ENCODE data around the gene MT1B.

Gene MT1B

DNA sequence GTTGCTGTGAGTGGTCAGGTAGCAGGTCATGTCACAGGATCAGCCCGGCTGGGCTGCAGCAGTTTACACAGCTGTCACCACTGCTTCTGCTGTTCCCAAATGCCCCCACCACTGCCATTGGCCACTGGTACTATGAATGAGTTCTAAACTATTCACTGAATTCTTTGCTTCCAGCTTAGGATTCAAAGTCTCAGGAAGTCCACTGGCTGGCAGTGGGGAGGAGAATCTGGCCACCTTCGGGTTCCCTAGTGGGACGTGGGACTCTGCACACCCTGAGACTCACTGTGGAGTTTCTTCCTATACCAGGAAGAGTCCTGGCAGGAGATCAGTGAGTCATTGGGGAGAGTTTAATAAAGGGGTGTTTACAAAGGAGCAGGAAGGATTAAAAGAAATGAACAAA is 37.5 kb downstream of the MT1B start:
- DNase-seq, result no peak

DNA sequence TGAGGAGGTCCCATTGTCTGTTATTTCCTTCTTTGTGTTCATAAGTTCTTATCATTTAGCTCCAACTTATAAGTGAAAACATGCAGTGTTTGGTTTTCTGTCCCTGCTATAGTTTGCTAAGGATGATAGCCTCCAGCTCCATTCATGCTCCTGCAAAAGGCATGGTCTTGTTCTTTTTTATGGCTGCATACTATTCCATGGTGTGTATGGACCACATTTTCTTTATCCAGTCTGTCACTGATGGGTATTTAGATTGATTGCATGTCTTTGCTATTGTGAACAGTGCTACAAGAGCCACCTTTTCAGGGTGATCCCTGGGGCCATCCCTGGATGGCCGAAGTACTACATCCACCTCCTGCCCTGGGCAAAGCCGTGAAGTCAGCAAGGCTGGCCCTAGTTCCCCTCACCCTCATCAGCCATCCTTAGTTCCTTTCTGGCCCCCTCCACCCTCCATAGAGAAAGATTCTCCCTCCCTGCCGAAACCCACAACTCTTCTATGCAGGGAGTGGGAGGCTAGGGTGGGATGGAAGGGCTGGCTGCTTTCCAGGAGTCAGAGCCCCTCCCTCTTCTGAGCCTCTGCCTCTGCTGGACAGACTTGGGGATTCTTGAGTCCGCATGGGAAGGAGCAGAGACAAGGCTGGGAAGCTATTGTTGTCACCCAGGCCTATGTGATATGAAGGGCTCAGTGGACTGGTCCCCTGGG is 38.9 kb downstream of the MT1B start:
- no peak for DNase-seq

DNA sequence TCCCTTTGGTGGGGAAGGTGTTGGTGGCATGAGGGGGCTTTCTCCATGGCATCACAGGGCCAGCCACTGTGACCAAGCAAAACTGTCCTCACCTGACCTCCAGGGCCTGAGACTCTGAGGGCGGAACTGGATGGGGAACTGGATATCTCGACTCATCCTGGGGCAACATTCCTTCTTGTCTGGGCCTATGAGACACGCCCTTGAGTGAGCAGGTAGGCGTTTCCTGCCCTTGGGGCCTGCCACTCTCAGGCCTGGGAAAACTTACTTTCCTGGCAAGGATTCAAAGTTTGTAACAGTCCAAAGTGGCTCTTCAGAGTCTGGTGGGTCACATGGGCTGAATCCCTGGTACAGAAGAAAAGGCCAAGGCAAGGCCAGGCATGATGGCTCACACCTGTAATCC is 40.2 kb downstream of the MT1B start:
- DNase-seq, result no peak

DNA sequence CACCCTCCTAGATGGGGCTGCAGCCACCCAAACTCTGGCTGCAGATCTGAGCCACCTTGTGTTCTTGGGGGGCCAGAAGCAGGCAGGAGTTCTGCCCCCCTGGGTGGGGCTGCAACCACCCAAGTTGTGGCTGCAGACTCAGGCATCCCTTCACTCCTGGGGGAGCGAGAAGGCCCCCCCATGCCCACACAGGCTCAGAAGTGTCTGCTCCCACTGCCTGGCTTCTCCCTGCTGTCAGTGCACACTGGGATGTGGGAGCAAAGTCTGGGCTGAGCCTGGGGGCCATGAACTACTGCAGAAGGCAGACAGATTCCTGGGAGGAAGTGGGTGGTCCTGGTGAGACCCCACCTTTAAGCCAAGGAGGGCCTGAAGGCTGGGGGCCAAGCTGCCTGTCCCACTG is 43.6 kb downstream of the MT1B start:
- DNase-seq, result no peak

DNA sequence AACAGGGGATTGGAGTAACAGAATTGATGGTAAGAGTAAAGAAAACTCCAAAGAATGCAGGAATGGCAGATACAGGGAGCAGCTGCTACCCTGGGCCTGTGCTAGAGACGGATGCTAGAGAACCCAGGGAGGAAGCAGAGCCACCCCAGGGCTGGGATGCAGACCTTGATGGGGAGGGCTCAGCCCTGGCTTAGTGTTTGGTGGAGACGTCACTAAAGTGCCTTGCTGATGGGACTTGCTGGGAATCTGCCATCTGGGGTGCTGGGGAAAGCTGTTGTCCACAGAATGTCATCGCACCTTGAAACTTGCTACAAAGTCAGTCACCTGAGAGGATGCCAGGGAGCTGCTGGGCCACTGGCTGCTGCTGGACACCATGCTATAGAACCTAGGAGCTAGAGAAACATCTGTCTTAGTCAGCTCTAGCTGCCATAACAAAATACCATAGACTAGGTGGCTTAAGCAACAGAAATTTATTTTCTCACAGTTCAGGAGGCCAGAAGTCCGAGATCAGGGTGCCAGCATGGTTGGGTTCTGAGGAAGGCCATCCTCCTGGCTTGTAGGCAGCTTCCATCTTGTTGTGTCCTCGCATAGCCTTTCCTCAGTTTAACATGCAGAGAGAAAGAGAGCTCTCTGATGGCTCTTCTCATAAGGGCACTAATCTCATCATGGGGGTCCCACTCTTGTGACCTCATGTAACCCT is 45.9 kb downstream of the MT1B start:
- DNase-seq, result no peak

DNA sequence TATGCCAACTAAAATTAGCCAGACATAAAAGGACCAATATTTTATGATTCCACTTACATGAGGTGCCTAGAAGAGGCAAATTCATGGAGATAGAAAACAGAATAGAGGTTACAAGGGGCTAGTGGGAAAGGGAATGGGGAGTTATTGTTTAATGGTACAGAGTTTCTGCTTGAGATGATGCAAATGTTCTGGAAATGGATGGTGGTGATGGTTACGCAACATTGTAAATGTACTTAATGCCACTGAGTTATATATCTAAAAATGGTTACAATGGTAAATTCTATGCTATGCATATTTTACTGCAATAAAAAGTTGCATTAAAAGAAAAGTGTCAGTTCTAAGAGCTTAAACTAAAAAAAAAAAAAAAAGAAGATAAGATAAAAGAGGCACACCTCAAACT is 48.5 kb downstream of the MT1B start:
- DNase-seq, result no peak

DNA sequence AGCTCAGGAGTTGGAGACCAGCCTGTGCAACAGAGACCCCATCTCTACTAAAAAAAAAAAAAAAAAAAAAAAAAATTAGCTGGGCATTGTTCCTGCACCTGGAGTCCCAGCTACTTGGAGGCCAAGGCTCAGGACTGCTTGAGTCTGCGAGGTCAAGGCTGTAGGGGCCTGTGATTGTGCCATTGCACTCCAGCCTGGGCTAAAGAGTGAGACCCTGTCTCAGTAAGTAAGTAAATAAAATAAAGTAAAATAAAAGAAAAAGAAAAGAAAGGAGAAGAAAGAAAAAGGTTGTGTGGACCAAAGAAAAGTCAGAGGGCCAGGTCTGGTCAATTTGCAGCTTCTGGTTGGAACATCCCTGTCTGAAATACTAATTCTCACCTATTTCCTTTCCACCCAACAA is 48.9 kb downstream of the MT1B start:
- DNase-seq, result no peak

DNA sequence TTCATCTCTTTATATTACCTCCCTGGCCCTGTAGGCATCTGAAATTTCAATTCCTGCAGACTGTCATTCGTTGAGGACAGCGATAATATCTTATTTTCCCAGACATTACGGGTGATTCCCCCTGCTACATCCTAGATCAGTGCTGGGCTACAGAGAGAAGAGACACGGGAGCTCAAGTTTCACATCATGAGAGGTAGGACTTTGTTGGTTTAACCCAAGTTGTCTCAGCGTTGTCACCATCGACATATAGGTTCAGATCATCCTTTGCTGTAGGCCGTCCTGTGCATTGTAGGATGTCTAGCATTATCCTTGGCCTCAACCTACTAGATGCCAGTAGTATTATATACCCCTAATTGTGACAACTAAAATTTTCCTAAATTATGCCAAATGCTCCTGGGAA is 49.8 kb downstream of the MT1B start:
- no peak for DNase-seq

Measured in stimulated activated CD4-positive, alpha-beta T cell treated with anti-CD3 and anti-CD28 coated beads, Interleukin-2, amount 100 ng/mL, for 48 hours (primary cell).